Stomach (tissue), 9 donors: ENCODE measurements around the gene DOCK6. TPM values are rescaled to one million over a fixed set of nuclear protein-coding genes. Genes with fewer than 3 reads are reported as not detected.

Experiments
- DNase-seq, 2 donors: peaks; one replicate each; pipeline versions ENCODE4 v3.0.0 to v3.0.0-alpha.2; 2013 to 2019
- H3K27ac ChIP-seq, 5 donors: fragments of 200-600 bp in 4 of 5; sonication (generic) in 4 of 5; one replicate each; pipeline ENCODE4 v1.5.1; 2013 to 2019; ENCODE audit warnings: mild to moderate bottlenecking in 1 of 5, moderate library complexity in 1 of 5
- H3K27me3 ChIP-seq, 3 donors: fragments of 200-600 bp; sonication (generic); one replicate each; pipeline ENCODE4 v1.5.1; 2017 to 2019; ENCODE audit warnings: mixed run types in 1 of 3
- H3K36me3 ChIP-seq, 4 donors: fragments of 200-600 bp; sonication (generic); 1 replicate in 3 of 4; 2 replicates in 1 of 4; pipeline ENCODE4 v1.5.1; 2016 to 2019
- H3K4me1 ChIP-seq, 4 donors: fragments of 200-600 bp; sonication (generic); one replicate each; pipeline ENCODE4 v1.5.1; 2016 to 2019
- H3K4me3 ChIP-seq, 4 donors: fragments of 200-600 bp; sonication (generic) in 3 of 4; one replicate each; pipeline ENCODE4 v1.5.1; 2016 to 2019; ENCODE audit warnings: mild to moderate bottlenecking in 1 of 4
- H3K9me3 ChIP-seq, 4 donors: fragments of 200-600 bp; sonication (generic); one replicate each; pipeline ENCODE4 v1.5.1; 2016 to 2019
- CTCF ChIP-seq, 7 experiments: fragments of 450-650 bp in 4 of 7; fragments of 200-600 bp in 3 of 7; sonication (generic) in 3 of 7; IDR thresholded peaks; one replicate each; pipeline ENCODE4 v1.5.1; 2016 to 2019; ENCODE audit warnings: antibody characterized with exemption in 7 of 7, control low read depth in 2 of 7, mild to moderate bottlenecking in 1 of 7
- EP300 ChIP-seq: sonication (generic); formaldehyde crosslinking; IDR thresholded peaks from one replicate; pipeline ENCODE4 v1.6.1; 2017; ENCODE audit warnings: antibody characterized with exemption
- POLR2A ChIP-seq, 4 donors: fragments of 450-650 bp; IDR thresholded peaks; one replicate each; pipeline ENCODE4 v1.6.1; 2016; ENCODE audit warnings: antibody characterized with exemption in 4 of 4, control low read depth in 2 of 4, mild to moderate bottlenecking in 1 of 4, moderate library complexity in 1 of 4
- POLR2AphosphoS5 ChIP-seq, 3 donors: sonication (generic); formaldehyde crosslinking; IDR thresholded peaks; one replicate each; pipeline ENCODE4 v1.6.1; 2016; ENCODE audit warnings: antibody characterized with exemption in 3 of 3
- WGBS, 5 donors: extraction: QIAGEN DNeasy Blood & Tissue Kit in 3 of 5; methylation state at CpG; one replicate each; pipeline versions ENCODE4 v1.1.5 to v1.1.7; 2013 to 2018; 5-methylcytosine and 5-hydroxymethylcytosine counted together
- intact Hi-C: fragments of 100-400 bp; cut with DNase I; formaldehyde crosslinking; loops from one replicate; pipeline ENCODE4 v1.15.1; 2023; ENCODE audit warnings: low total_unique reads
- polyA plus RNA-seq, 3 donors: library from polyadenylated mRNA; stranded (reverse); fragments of 200-250 nt; gene quantifications; one replicate each; pipeline ENCODE4 v1.2.3, GENCODE V29; 2013
- total RNA-seq, 5 donors: library from RNA; depleted of rRNA; stranded (reverse); fragments of >200 nt; gene quantifications; one replicate each; pipeline versions ENCODE4 v1.1.0 to v1.2.3, GENCODE V29; 2014 to 2016
- donor health status: healthy with polysubstance abuse.
- donor health status: Bipolar disorder and iron deficiency.
- donor health status: healthy.

The DOCK6 gene
- total and polyA plus RNA-seq, 8 donors, result 21.4 to 243 (median 58.9) TPM

- Histone ChIP-seq H3K27ac (peak overlapping the region; percentile 88 to 98 (median 94)), H3K9me3 (no peaks in the 10 kb centered on the region), H3K4me1 (peaks cover 48 to 70% (median 63%) of the 10 kb centered on the region in 4 donors), H3K4me3 (peak overlapping the region; percentile 67 to 77 (median 74)), H3K27me3 (no peaks in the 10 kb centered on the region), H3K36me3 (peaks cover 22 to 61% (median 51%) of the 10 kb centered on the region in 4 donors)
- peak; percentile 36 to 81 for DNase-seq
- intact Hi-C loops, result no loop called here
- 15 to 25% (median 17%) methylated on average over 24 to 47 of the region's 47 CpGs for WGBS, 5 donors
- TF ChIP-seq EP300, result no peak
- no peak for TF ChIP-seq CTCF (IDR thresholded peaks at IDR 0.05)
- no peak for TF ChIP-seq POLR2AphosphoS5 (IDR thresholded peaks at IDR 0.05)
- no peak for TF ChIP-seq POLR2A (IDR thresholded peaks at IDR 0.05)
Measured at GRCh38 chr19:11196406-11197287, 65.7 kb downstream of the DOCK6 start.

- intact Hi-C loops, result no loop called here
- H3K36me3 ChIP-seq, result peaks cover 25 to 54% (median 48%) of the 10 kb centered on the region in 4 donors
- 58 to 75% (median 71%) methylated on average over 12 of the region's 12 CpGs for WGBS, 5 donors
Measured at GRCh38 chr19:11195681-11196080, 66.6 kb downstream of the DOCK6 start.

GRCh38 chr19:11194656-11195558 lies 67.4 kb downstream of the DOCK6 start:
- H3K27me3 ChIP-seq, result no peaks in the 10 kb centered on the region
- peaks cover 29 to 52% (median 45%) of the 10 kb centered on the region in 4 donors for H3K36me3 ChIP-seq
- DNase-seq, result peak in 1 of 2 donors; percentile 80
- intact Hi-C loops, result no loop called here
- no peak for TF ChIP-seq POLR2AphosphoS5 (IDR thresholded peaks at IDR 0.05)
- TF ChIP-seq POLR2A (IDR thresholded peaks at IDR 0.05), result no peak
- no peak for TF ChIP-seq CTCF (IDR thresholded peaks at IDR 0.05)
- peaks cover 65 to 88% (median 81%) of the 10 kb centered on the region in 4 donors for H3K4me1 ChIP-seq
- WGBS, 5 donors, result 13 to 40% (median 35%) methylated on average over 14 to 20 of the region's 20 CpGs
- H3K9me3 ChIP-seq, result no peaks in the 10 kb centered on the region
- H3K27ac ChIP-seq, result peak overlapping the region; percentile 40 to 98 (median 91)
- H3K4me3 ChIP-seq, result peak overlapping the region; percentile 67 to 77 (median 74)

More at GRCh38 chr19:11195681-11196080, 66.6 kb downstream of the DOCK6 start:
- Histone ChIP-seq H3K9me3 (no peaks in the 10 kb centered on the region), H3K4me1 (peaks cover 57 to 80% (median 73%) of the 10 kb centered on the region in 4 donors), H3K27ac (peak overlapping the region; percentile 40 to 98 (median 91)), H3K27me3 (no peaks in the 10 kb centered on the region), H3K4me3 (peak overlapping the region; percentile 67 to 77 (median 74))
- DNase-seq, result no peak
- TF ChIP-seq EP300 (no peak), POLR2A (IDR thresholded peaks at IDR 0.05) (no peak), POLR2AphosphoS5 (IDR thresholded peaks at IDR 0.05) (no peak), CTCF (IDR thresholded peaks at IDR 0.05) (no peak)

- 62 to 85% (median 75%) methylated on average over 8 of the region's 8 CpGs for WGBS, 5 donors
- intact Hi-C loops, result no loop called here
- Histone ChIP-seq H3K36me3 (peaks cover 29 to 45% (median 39%) of the 10 kb centered on the region in 4 donors), H3K27me3 (no peaks in the 10 kb centered on the region), H3K9me3 (no peaks in the 10 kb centered on the region), H3K27ac (peak overlapping the region; percentile 40 to 98 (median 91)), H3K4me3 (peak overlapping the region; percentile 67 to 77 (median 74)), H3K4me1 (peaks cover 70 to 93% (median 86%) of the 10 kb centered on the region in 4 donors)
- DNase-seq, result no peak
- TF ChIP-seq CTCF (IDR thresholded peaks at IDR 0.05), result no peak
- no peak for TF ChIP-seq POLR2A (IDR thresholded peaks at IDR 0.05)
- no peak for TF ChIP-seq EP300
- TF ChIP-seq POLR2AphosphoS5 (IDR thresholded peaks at IDR 0.05), result no peak
Measured at GRCh38 chr19:11194173-11194572, 68.2 kb downstream of the DOCK6 start.
